Measurements from ENCODE around the gene FAU. TPM values are rescaled to one million over a fixed set of nuclear protein-coding genes. Genes with fewer than 3 reads are reported as not detected.

FAU gene
- total RNA-seq, 2 donors from 2014 or later: 774 to 802 TPM

DNA sequence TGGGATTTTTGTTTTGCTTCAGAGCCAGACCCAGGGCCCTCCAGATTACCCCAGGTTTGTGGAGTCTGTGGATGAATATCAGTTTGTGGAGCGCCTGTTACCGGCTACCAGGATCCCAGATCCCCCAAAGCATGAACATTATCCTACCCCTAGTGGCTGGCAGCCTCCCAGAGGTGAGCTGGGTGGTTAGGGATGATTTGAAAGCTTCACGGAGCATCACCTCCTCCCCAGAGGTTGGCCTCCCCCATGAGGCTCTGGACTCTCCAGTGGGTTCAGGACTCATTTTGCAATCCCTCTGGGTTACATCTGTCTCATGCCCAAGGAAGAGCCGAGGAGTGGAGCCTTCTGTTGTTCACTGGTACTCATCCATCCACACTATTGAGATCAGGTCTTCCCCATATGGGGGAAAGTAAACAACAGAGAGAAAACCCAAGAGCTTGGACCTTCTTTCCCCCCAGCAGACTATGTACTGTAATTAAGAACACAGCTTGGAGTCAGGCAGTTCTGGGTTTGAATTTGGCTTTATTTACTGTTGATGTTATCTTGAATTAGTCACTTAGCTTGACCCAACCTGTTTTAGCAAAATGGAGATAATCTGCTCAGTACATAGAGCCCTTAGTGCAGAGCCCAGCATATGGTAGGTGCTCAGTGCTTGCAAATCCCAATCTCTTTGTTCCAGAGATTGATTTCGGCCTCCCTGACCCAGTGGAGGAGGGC lies 2.7 kb upstream of the FAU start:
- Mint-ChIP-seq H3K36me3 (ENCODE audit: low read depth) (peaks cover 38% of the 10 kb centered on the region), H3K4me3 (peak overlapping the region; percentile 5), H3K4me1 (peaks cover 8% of the 10 kb centered on the region), H3K9me3 (no peaks in the 10 kb centered on the region), H3K27me3 (ENCODE audit: insufficient read depth) (no peaks in the 10 kb centered on the region), H3K27ac (no peak overlapping the region)
- DNase-seq: peak; percentile 22
- 80 to 92% methylated on average over 1 to 3 of the region's 5 CpGs for WGBS, 2 experiments (ENCODE audit: insufficient coverage in 1 of 2, insufficient read length in 1 of 2)
- H3K4me1 ChIP-seq (ENCODE audit: control insufficient read depth, insufficient read depth, low read length): no peaks in the 10 kb centered on the region
- H3K27ac ChIP-seq (ENCODE audit: low read depth, low read length): no peak overlapping the region
- no peak overlapping the region for H3K4me3 ChIP-seq (ENCODE audit: low read length)
- H3K9ac ChIP-seq (ENCODE audit: extremely low read depth, low read length, poor library complexity, severe bottlenecking): no peak overlapping the region
- no peaks in the 10 kb centered on the region for H3K9me3 ChIP-seq (ENCODE audit: control insufficient read depth, low read length)
- TF ChIP-seq, protein P1, sequence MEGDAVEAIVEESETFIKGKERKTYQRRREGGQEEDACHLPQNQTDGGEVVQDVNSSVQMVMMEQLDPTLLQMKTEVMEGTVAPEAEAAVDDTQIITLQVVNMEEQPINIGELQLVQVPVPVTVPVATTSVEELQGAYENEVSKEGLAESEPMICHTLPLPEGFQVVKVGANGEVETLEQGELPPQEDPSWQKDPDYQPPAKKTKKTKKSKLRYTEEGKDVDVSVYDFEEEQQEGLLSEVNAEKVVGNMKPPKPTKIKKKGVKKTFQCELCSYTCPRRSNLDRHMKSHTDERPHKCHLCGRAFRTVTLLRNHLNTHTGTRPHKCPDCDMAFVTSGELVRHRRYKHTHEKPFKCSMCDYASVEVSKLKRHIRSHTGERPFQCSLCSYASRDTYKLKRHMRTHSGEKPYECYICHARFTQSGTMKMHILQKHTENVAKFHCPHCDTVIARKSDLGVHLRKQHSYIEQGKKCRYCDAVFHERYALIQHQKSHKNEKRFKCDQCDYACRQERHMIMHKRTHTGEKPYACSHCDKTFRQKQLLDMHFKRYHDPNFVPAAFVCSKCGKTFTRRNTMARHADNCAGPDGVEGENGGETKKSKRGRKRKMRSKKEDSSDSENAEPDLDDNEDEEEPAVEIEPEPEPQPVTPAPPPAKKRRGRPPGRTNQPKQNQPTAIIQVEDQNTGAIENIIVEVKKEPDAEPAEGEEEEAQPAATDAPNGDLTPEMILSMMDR (conservative IDR thresholded peaks at IDR 0.05): no peak
- H3K36me3 ChIP-seq (ENCODE audit: control insufficient read depth, insufficient read depth, low read length): peaks cover 67% of the 10 kb centered on the region
- H3K27me3 ChIP-seq (ENCODE audit: control insufficient read depth, insufficient read depth, low read length, poor library complexity, severe bottlenecking): no peaks in the 10 kb centered on the region

DNA sequence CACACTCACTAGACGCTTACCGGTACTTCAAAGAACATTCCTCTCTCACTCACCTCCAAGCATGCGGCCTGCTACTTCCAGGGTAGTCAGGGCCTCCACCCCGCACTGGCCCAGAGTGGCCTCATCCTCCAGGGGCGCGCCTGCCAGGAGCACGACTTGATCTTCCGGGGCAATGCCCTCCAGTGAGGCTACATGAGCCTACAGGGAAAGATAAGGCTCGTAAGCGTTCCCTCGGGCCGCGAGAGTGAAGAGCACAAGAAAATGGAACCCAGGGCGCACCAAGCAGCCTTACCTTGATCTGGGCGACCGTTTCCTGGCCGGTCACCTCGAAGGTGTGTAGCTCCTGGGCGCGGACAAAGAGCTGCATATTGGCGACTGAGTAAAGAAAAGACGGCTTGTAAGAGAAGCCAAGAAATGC lies 478 bp downstream of the FAU start:
- Histone ChIP-seq H3K27me3 (ENCODE audit: control insufficient read depth, insufficient read depth, low read length, poor library complexity, severe bottlenecking) (no peaks in the 10 kb centered on the region), H3K4me1 (ENCODE audit: control insufficient read depth, insufficient read depth, low read length) (peaks cover 2% of the 10 kb centered on the region), H3K4me3 (ENCODE audit: low read length) (peak overlapping the region; percentile 96), H3K27ac (ENCODE audit: low read depth, low read length) (peak overlapping the region; percentile 1), H3K36me3 (ENCODE audit: control insufficient read depth, insufficient read depth, low read length) (peaks cover 59% of the 10 kb centered on the region), H3K9ac (ENCODE audit: extremely low read depth, low read length, poor library complexity, severe bottlenecking) (peak overlapping the region; percentile 75), H3K9me3 (ENCODE audit: control insufficient read depth, low read length) (no peaks in the 10 kb centered on the region)
- 3% methylated on average over 19 to 22 of the region's 22 CpGs for WGBS, 2 experiments (ENCODE audit: insufficient coverage in 1 of 2, insufficient read length in 1 of 2)
- Mint-ChIP-seq H3K27ac (peak overlapping the region; percentile 99), H3K9me3 (no peaks in the 10 kb centered on the region), H3K27me3 (ENCODE audit: insufficient read depth) (no peaks in the 10 kb centered on the region), H3K36me3 (ENCODE audit: low read depth) (peaks cover 37% of the 10 kb centered on the region), H3K4me3 (peak overlapping the region; percentile 98), H3K4me1 (peaks cover 9% of the 10 kb centered on the region)
- TF ChIP-seq, protein P1 (conservative IDR thresholded peaks at IDR 0.05): no peak
- peak; percentile 55 for DNase-seq

DNA sequence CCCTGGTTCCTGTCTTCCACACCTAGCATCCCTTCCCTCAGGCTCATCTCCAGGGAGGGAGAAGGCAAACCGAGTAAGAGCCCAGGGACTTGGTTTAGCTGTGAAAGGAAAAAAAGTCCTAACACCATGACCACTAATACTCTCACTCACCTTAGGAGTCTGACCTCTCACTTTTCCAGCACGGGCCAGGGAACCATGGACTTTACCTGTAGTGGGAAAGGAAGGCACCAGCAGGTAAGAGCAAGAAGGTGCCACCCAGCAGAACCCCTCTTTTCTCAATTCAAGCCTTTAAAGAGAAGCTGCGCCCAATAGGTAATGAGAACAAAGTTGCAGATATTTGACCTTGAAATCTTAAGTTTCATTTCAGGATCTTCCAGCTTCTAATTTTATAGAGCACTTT lies 1.1 kb downstream of the FAU start:
- Histone ChIP-seq H3K4me3 (ENCODE audit: low read length) (peak overlapping the region; percentile 96), H3K36me3 (ENCODE audit: control insufficient read depth, insufficient read depth, low read length) (peaks cover 60% of the 10 kb centered on the region), H3K4me1 (ENCODE audit: control insufficient read depth, insufficient read depth, low read length) (peaks cover 5% of the 10 kb centered on the region), H3K9me3 (ENCODE audit: control insufficient read depth, low read length) (no peaks in the 10 kb centered on the region), H3K27me3 (ENCODE audit: control insufficient read depth, insufficient read depth, low read length, poor library complexity, severe bottlenecking) (no peaks in the 10 kb centered on the region), H3K9ac (ENCODE audit: extremely low read depth, low read length, poor library complexity, severe bottlenecking) (peak overlapping the region; percentile 75), H3K27ac (ENCODE audit: low read depth, low read length) (no peak overlapping the region)
- H3K27ac Mint-ChIP-seq: peak overlapping the region; percentile 99
- no peaks in the 10 kb centered on the region for H3K27me3 Mint-ChIP-seq (ENCODE audit: insufficient read depth)
- peak overlapping the region; percentile 98 for H3K4me3 Mint-ChIP-seq
- H3K9me3 Mint-ChIP-seq: no peaks in the 10 kb centered on the region
- TF ChIP-seq, protein P1 (conservative IDR thresholded peaks at IDR 0.05): no peak
- peaks cover 9% of the 10 kb centered on the region for H3K4me1 Mint-ChIP-seq
- H3K36me3 Mint-ChIP-seq (ENCODE audit: low read depth): peaks cover 32% of the 10 kb centered on the region
- WGBS, 2 experiments (ENCODE audit: insufficient coverage in 1 of 2, insufficient read length in 1 of 2): 92% methylated on average over 2 of the region's 3 CpGs; no CpG with 5 or more reads in 1 of the 2 experiments
- DNase-seq: no peak
